Osteocyte (in vitro differentiated cells): Measurements from ENCODE around the gene TTYH3. TPM values are rescaled to one million over a fixed set of nuclear protein-coding genes. Genes with fewer than 3 reads are reported as not detected.
"Not testable (repeated sequence)": the region's sequence is repeated elsewhere in the genome, so short reads cannot be mapped to it uniquely, and the experiment has no call there.

Source experiments
- DNase-seq: peaks from one replicate; pipeline ENCODE4 v3.0.0; 2021; ENCODE audit warnings: mixed read lengths; ENCODE audit not compliant: unreplicated experiment; ENCODE audit errors: extremely low spot score
- H3K27ac Mint-ChIP-seq: one replicate; pipeline ENCODE4 v1.8.0; 2021; ENCODE audit warnings: mild to moderate bottlenecking, mixed read lengths; ENCODE audit not compliant: unreplicated experiment
- H3K27me3 Mint-ChIP-seq: one replicate; pipeline ENCODE4 v1.8.0; 2021; ENCODE audit warnings: mixed read lengths; ENCODE audit not compliant: unreplicated experiment
- H3K36me3 Mint-ChIP-seq: one replicate; pipeline ENCODE4 v1.8.0; 2021; ENCODE audit warnings: mixed read lengths; ENCODE audit not compliant: unreplicated experiment
- H3K4me1 Mint-ChIP-seq: one replicate; pipeline ENCODE4 v1.8.0; 2021; ENCODE audit warnings: mixed read lengths; ENCODE audit not compliant: unreplicated experiment
- H3K4me3 Mint-ChIP-seq: one replicate; pipeline ENCODE4 v1.8.0; 2021; ENCODE audit warnings: mild to moderate bottlenecking, moderate library complexity, mixed read lengths; ENCODE audit not compliant: unreplicated experiment
- H3K9me3 Mint-ChIP-seq: one replicate; pipeline ENCODE4 v1.8.0; 2021; ENCODE audit warnings: mixed read lengths; ENCODE audit not compliant: unreplicated experiment
- total RNA-seq: library from RNA; stranded (reverse); gene quantifications from 2 replicates; pipeline ENCODE4 v1.2.1, GENCODE V29; 2021
- TF ChIP-seq, protein P1 (sequence below): fragments of 200-600 bp; sonication (generic); IDR thresholded peaks from 2 replicates; pipeline ENCODE4 v1.5.0; 2021; ENCODE audit warnings: antibody characterized with exemption, mild to moderate bottlenecking, moderate library complexity

The TTYH3 gene
- total RNA-seq, 1 donor from 2014 or later = 376 TPM

DNA sequence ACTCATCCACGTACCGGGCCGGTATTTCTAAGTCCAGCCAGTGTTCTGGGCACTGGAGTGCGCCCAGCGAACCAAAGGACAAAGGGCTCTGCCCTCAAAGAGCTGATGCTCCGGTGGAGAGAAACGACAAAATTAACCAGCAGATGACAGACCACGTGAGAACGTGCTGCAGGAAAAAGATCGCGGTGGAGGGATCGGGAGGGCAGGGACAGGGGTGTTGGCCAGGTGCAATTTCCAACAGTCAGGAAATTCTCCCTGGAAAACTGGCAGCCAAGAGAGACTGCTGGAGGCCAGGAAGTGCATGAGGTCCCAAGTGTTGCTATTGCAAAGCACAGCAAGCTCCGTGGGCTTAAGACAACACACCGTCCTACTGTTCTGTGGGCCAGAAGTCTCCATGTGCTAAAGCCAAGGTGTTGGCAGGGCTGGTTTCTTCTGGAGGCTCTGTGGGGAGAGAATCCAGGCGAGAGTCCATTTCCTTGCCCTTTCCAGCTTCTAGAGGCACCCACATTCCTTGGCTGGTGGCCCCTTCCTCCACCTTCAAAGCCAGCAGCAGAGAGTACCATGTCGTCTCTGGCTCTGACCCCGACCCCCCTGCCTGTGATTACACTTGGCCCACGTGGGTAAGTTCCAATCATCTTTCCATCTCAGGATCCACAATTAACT is 34.9 kb downstream of the TTYH3 start:
- Mint-ChIP-seq H3K36me3 (peaks cover 8% of the 10 kb centered on the region), H3K27ac (peak overlapping the region; percentile 65), H3K4me3 (no peak overlapping the region), H3K4me1 (peaks cover 19% of the 10 kb centered on the region), H3K27me3 (no peaks in the 10 kb centered on the region), H3K9me3 (no peaks in the 10 kb centered on the region)
- DNase-seq = no peak
- TF ChIP-seq, protein P1, sequence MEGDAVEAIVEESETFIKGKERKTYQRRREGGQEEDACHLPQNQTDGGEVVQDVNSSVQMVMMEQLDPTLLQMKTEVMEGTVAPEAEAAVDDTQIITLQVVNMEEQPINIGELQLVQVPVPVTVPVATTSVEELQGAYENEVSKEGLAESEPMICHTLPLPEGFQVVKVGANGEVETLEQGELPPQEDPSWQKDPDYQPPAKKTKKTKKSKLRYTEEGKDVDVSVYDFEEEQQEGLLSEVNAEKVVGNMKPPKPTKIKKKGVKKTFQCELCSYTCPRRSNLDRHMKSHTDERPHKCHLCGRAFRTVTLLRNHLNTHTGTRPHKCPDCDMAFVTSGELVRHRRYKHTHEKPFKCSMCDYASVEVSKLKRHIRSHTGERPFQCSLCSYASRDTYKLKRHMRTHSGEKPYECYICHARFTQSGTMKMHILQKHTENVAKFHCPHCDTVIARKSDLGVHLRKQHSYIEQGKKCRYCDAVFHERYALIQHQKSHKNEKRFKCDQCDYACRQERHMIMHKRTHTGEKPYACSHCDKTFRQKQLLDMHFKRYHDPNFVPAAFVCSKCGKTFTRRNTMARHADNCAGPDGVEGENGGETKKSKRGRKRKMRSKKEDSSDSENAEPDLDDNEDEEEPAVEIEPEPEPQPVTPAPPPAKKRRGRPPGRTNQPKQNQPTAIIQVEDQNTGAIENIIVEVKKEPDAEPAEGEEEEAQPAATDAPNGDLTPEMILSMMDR = no peak

GRCh38 chr7:2667843-2668242 is 36.1 kb downstream of the TTYH3 start:
- Mint-ChIP-seq H3K36me3 (no peaks in the 10 kb centered on the region), H3K27me3 (no peaks in the 10 kb centered on the region), H3K27ac (no peak overlapping the region), H3K9me3 (no peaks in the 10 kb centered on the region), H3K4me3 (no peak overlapping the region), H3K4me1 (peaks cover 19% of the 10 kb centered on the region)
- DNase-seq = no peak
- TF ChIP-seq, protein P1 = no peak

DNA sequence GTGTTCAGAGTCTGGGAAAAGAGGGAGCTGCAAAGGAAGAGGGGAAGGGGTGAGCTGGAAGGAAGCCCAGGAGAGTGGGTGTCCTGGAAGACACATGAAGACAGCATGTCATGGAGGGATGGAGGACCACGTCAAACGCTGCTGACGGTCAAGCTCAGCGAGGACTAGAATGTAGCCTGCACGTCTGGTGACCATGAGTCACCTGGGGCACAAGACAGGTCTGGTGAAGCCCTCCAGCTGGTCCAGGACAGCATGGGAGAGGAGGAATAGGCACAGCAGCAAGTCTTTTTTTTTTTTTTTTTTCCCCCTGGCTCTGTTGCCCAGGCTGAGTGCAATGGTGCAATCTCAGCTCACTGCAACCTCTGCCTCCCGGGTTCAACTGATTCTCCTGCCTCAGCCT is 36.6 kb downstream of the TTYH3 start:
- TF ChIP-seq, protein P1 = no peak
- H3K4me1 Mint-ChIP-seq = peaks cover 19% of the 10 kb centered on the region
- DNase-seq = no peak
- no peak overlapping the region for H3K27ac Mint-ChIP-seq
- no peak overlapping the region for H3K4me3 Mint-ChIP-seq
- no peaks in the 10 kb centered on the region for H3K36me3 Mint-ChIP-seq
- no peaks in the 10 kb centered on the region for H3K9me3 Mint-ChIP-seq
- H3K27me3 Mint-ChIP-seq = no peaks in the 10 kb centered on the region

- Mint-ChIP-seq H3K27me3 (no peaks in the 10 kb centered on the region), H3K27ac (no peak overlapping the region), H3K4me1 (peaks cover 14% of the 10 kb centered on the region), H3K4me3 (no peak overlapping the region), H3K36me3 (peaks cover 2% of the 10 kb centered on the region), H3K9me3 (no peaks in the 10 kb centered on the region)
- TF ChIP-seq, protein P1 = no peak
- no peak for DNase-seq
Measured at GRCh38 chr7:2670171-2670570, 38.4 kb downstream of the TTYH3 start.

DNA sequence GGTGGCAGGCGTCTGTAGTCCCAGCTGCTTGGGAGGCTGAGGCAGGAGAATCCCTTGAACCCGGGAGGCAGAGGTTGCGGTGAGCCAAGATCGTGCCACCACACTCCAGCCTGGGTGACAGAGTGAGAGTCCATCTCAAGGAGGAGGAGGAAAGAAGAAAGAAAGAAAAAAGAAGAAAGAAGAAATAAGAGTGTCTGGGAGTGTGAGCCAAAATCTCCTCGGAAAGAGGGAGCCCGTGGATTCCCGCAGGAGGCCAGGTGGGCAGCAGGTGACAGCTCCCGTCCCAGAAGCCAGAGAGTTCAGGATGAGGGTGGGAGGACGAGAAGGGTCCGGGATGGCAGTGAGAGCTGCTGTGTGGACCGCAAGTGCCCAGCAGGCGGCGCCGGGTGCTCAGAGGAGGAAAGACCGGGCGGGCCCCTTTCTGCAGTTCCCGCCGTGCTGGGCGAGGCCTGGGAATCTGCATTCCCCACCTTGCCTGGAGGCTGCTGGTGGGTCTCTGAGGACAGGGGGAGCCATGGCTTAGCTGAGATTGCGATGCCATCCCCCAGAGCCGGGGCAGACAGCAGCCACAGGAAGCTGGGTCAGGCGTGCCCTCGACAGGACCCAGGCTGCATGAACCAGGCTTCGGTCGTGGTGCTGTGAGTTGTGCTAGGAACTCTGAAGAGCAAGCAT is 39.1 kb downstream of the TTYH3 start:
- Mint-ChIP-seq H3K4me3 (no peak overlapping the region), H3K36me3 (peaks cover 2% of the 10 kb centered on the region), H3K27ac (no peak overlapping the region), H3K27me3 (no peaks in the 10 kb centered on the region), H3K9me3 (no peaks in the 10 kb centered on the region), H3K4me1 (peaks cover 14% of the 10 kb centered on the region)
- TF ChIP-seq, protein P1 = peak; percentile 93
- no peak for DNase-seq

DNA sequence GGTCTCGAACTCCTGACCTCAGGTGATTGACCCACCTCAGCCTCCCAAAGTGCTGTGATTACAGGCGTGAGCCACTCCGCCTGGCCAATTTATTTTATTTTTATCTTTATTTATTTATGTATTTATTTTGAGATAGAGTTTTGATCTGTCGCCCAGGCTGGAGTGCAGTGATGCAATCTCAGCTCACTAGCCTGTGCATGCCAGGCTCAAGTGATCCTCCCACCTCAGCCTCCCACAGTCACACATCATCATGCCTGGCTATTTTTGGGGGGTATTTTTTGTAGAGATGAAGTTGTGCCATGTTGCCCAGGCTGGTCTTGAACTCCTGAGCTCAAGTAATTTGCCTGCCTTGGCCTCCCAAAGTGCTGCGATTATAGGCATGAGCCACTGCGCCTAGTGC is 41.4 kb downstream of the TTYH3 start:
- H3K4me3 Mint-ChIP-seq, H3K36me3 Mint-ChIP-seq, H3K27ac Mint-ChIP-seq, DNase-seq, H3K27me3 Mint-ChIP-seq, H3K9me3 Mint-ChIP-seq: not testable (repeated sequence)
- peaks cover 11% of the 10 kb centered on the region for H3K4me1 Mint-ChIP-seq
